Superior temporal gyrus (tissue), 1 donor: ENCODE results near the gene CTAGE6.
"Not testable (repeated sequence)": the region's sequence is repeated elsewhere in the genome, so short reads cannot be mapped to it uniquely, and the experiment has no call there.

Source experiments
- DNase-seq: peaks from one replicate; pipeline ENCODE4 v3.0.0-alpha.2; 2016; ENCODE audit errors: extremely low spot score

CTAGE6 gene, protein sequence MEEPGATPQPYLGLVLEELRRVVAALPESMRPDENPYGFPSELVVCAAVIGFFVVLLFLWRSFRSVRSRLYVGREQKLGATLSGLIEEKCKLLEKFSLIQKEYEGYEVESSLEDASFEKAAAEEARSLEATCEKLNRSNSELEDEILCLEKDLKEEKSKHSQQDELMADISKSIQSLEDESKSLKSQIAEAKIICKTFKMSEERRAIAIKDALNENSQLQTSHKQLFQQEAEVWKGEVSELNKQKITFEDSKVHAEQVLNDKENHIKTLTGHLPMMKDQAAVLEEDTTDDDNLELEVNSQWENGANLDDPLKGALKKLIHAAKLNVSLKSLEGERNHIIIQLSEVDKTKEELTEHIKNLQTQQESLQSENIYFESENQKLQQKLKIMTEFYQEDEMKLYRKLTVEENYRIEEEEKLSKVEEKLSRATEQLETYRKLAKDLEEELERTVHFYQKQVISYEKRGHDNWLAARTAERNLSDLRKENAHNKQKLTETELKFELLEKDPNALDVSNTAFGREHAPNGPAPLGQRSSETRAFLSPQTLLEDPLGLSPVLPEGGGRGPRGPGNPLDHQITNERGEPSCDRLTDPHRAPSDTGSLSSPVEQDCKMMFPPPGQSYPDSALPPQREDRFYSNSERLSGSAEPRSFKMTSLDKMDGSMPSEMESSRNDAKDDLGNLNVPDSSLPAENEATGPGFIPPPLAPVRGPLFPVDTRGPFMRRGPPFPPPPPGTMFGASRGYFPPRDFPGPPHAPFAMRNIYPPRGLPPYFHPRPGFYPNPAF

DNA sequence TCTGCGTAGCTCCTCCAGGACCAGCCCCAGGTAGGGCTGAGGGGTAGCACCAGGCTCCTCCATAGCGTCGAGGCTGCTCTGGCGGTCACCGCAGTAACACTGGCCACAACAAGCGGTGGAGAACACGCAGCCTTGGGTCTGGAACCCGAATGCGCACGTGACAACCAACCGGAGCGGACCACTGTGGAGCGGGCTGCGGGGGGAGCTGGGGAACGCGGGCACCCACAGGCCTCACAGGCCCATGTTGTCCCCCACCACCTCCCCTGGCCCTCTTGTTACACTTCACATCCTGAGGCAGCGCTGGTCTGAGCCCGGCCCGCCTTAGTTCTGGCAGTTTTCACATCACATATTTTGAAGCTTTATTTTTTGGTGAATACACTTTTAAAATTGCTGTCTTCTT lies at the start of gene CTAGE6:
Gene CTAGE6, minus strand, starts transcription at position 101 of the 400 bp plus-strand sequence. Its CDS starts 38 bp downstream, at position 63.
- not testable (repeated sequence) for DNase-seq

DNA sequence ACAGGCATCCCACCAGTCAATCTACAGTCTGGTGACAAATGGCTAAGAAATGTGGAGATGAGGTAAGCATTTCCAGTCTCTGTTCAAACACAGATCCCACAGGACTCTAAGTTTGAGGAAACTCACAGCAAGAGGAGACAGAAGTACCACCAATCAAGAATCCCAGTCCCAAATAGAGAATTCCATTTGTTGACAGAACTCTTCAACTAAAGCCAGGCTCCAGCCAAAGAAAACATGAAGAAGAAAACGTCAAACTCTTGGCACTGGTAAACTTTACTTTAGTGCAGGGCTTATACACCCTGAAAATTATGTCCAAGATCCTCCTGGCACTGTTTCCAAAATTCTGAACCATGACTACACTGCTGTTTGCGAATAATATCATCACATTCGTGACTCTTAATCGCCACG lies 49.2 kb upstream of the CTAGE6 start:
- not testable (repeated sequence) for DNase-seq

DNA sequence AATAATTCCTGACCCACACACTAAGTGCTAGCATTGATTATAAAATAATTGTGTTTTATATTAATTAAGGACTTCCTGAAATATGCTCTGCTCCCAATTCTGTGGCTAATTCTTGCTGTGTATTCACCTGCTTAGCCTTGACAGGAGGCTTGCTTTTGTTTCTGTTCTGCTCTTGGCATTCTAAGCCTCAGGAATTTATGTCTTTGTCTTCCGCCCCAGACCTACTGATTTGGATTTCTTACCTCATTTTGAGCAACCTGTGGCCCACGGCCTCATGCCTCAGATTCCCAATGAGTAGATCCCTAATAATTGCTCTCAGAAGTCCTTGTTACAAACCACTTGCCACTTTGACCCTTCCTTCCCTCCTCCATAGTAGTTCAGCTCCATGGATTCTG lies 40.4 kb upstream of the CTAGE6 start:
- DNase-seq: not testable (repeated sequence)

DNA sequence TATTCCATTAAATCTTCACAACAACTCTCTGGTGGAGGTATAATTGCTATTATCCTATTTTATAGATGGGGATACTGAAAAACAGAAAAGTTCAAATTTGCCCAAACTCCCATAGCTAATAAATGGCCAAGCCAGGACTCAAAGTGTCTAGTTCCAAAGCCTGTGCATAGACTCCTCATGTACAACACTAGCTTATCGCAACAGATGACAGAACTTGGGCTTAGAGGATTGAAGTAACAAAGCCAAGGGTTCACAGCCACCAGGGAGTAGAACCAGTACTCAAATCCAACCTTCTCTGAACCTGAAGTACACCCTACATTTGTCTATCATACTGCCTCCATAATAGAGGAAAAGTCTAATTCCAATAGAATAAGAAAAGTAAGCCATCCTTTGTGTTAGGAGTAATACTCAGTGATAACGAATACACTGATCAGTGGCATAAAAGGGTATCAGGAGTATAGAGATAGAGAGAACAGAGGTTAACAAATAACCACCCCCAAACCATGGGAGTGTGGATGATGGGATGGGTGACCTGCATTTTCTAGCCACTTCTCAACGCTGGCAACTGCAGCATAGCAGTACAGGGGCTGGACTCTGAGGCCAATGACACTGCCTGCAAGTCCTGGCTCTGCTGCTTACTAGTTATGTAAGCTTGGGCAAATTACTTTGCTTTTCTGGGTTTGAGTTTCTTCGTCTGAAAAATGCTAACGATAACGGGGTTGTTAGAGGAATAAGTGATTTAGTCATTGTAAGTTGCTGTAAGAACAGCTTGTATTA lies 39.8 kb upstream of the CTAGE6 start:
- not testable (repeated sequence) for DNase-seq

DNA sequence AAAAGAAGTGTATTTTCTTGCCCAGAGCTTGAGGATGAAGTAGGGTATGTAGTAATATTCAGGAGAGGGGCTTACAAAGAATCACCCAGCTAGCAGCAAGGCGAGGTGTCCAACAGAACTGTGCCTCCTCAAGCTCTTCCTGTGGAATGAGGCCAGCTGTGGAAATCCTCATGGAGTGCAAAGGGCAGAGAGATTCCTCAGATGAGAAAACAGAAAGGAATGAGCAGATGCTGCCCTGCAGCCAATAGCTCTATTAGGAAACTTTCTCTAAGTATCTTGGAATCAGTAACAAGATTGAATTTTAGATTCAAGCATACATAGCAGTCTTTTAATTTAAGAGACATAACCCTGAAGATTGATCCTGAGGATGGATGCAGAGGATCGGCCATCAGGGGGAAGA lies 38.2 kb upstream of the CTAGE6 start:
- not testable (repeated sequence) for DNase-seq

DNA sequence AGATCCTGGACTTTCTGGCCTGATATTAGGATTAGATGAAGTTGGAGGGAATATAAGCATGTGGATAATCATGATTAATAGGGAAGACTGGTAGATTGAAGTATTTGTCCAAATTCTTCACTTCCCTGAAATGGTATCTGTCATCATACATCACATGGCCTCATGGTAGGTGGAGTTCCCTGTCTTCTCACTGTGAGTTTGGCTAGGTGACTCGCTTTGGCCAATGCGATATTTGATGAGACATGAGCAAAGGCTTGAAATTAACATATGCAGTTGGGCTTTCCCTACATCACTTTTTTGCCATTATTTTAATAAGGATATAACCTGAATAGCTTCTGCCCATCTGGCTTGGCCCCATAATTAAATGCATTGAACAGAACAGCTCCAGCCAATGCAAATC lies 35.1 kb upstream of the CTAGE6 start:
- DNase-seq: not testable (repeated sequence)

DNA sequence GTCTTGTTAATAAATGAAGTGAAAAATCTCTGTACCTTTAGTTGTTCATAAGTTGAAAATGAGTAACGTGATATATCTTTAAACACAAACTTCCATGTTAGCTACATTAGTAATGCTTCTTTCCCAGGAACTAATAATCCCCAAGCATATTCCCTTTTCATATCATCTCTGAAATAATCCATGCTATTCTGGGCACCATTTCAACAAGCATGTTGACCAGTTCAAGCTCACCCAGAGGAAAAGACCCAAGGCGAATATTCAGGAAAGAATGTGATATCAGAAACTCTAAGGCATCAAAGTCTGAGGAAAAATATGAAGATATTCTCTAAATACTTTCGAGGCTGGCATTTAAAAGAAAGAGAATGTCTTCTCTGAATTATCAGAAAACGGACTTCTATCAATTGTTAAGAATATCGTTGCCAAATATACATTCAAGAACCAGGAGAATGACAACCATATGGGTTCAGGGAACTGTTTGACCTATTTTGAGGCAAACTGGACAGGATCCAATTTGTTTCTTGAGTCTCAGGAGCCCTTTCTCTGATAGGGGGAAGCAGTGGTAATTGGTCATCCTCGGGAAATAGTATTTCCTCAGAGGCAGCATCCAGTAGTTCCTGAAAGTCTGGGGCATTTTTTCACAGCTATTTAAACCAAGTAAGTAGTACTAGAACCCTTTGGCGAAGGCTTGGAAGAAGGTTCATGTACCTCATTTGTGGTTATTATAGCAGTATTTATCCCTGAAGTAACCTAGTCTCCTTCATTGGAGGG lies 28.1 kb upstream of the CTAGE6 start:
- not testable (repeated sequence) for DNase-seq

DNA sequence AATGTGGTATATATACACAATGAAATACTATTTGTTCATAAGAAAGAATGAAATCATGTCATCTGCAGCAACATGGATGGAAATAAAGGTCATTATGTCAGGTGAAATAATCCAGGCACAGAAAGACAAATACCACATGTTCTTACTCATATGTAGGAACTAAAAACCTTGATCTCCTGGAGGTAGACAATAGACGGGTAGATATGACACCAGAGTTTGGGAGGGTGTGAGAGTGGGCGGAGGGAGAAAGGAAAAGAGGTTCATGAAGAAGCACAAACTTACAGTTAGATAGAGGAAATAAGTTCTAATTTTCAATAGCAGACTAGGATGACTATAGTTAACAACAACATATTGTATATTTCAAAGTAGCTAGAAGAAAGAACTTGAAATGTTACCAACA lies 22.1 kb upstream of the CTAGE6 start:
- not testable (repeated sequence) for DNase-seq

DNA sequence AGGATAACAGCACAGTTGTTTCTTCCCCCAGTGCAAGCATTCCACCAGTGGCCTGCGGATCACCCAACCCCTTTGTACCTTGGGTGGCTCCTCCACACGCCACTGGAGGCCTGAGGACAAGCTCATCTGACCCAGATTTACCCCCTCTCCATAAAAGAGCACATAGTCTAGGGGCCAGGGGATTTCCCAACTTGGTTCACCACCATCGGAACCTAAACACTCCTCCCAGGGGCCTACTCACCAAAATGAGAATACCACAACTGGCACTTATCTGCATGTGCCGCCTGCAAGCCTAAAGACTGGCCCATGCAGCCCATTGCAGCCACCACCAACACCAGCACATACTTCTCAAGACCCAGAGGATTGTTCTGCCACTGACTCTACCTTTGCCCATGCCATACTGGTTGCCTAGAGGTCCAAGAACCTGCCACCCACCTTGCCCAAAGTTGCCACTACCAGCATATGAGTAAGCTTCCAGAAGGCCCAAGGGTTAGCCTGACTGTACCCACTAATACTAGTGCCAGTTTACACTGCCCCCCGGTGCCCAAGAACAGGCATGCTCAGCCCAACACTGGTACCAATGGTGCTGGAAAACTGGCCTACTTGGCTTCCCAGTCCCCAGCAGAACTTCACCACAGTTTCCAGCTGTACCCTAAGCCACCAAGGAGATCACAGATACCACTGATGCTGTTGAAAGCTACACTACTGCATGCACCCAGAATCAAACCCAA lies 15.4 kb upstream of the CTAGE6 start:
- not testable (repeated sequence) for DNase-seq

DNA sequence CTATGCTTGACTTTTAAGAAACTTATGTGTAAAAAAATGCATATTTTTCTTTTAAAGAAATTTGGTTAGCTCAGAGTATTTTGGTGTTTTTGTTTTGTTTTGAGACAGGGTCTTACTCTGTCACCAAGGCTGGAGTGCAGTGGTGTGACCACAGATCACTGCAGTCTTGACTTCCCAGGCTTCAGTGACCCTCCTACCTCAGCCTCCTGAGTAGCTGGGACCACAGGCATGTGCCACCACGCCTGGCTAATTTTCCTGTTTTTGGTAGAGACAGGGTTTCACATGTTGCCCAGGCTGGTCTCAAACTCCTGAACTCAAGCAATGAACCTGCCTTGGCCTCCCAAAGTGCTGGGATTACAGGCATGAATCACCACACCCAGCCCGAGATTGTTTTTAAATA lies 10.0 kb upstream of the CTAGE6 start:
- DNase-seq: not testable (repeated sequence)

DNA sequence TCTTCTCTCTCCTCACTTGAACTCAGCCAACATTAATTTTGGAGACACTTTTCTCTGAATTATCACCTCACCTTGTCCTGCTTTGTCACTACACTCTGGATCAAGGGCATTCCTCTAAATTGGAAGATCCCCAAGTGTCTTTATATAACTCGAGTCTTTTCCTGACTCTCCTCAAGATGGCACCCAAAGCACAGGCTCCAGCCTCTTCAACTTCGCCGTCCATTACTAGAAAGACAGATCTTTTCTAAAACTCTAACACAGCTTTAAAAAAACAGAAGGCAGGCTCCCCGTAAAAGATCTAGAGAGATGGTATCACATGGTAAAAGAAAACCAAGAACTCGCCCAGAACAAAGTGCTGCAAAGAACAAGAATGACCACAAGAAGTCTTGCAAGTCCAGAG lies 8.2 kb upstream of the CTAGE6 start:
- DNase-seq: not testable (repeated sequence)

DNA sequence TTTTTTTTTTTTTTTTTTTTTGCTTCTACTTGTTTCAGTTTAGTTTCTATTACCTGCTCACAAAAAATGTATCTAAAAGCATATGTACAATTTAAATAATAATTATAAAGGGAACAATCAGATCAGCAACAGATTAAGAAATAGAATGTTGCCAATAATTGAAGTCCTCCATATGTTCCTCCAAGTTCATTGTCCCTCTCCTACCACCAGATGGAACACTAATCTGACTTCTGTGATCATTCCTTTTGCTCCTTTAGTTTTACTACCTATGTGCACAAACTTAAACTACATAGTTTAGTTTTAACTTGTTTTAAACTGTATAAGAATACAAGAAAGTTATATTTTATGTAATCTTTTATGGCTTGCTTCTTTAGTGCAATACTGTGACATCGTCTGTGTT lies 5.6 kb upstream of the CTAGE6 start:
- not testable (repeated sequence) for DNase-seq

DNA sequence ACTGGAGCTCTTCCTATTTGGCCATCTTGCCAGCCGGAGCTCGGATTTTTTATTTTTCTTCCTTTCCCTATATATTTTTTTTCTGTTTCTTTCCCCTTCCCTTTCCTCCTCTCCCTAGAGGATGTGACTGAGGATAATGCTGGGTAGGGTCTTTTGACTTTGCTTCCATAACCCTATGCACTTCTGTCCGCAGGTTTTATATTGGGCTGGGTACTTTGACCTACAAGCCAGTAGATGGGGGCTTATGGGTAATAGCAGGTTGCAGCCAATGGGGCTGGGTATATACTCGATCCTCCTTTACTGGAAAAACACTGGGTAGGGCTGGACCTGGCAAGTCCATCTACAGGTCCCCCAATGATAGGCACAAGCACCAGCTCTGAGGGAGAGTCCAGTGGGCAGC lies 12.2 kb downstream of the CTAGE6 start:
- not testable (repeated sequence) for DNase-seq

DNA sequence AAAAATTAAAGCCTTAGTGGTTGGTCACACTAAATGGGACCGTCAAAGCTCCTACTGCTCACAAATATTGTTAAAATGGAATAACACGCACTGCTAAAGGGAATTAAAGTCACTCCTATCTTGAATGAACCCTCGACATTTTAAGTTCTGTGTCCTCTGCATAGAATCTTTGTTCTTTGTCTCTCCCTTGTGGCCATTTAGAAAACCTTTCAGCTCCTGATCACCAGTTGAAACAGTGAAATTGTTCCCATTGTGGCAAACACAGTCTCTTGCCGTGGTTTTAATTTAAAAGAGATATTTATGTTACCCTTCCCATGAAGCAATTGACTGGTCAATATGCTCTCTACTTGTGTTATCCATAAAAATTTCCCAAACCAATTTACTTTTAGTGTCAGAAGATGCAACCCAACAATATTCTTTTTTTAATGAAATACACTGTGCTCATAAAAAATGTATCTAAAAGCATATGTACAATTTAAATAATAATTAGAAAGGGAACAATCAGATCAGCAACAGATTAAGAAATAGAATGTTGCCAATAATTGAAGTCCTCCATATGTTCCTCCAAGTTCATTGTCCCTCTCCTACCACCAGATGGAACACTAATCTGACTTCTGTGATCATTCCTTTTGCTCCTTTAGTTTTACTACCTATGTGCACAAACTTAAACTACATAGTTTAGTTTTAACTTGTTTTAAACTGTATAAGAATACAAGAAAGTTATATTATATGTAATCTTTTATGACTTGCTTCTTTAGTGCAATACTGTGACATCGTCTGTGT lies 20.3 kb downstream of the CTAGE6 start:
- DNase-seq: peak; percentile 76

DNA sequence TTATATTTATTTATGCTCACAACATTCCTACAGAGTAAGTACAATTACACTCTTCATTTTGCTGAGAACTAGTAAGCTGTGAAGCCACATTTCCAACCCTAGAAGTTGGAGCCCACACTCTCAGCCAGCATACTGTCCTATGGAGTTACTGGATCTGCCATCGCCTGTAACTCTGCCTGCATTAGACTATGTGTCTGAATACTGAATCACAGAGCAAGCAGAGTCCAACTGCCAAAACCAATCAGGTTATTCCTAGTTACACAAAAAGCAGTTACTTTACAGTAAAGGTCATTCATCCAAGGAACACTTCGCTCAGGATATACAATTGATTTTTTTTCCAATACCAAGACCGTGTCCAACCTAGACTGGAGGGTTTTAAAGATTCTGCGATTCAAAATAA lies 21.5 kb downstream of the CTAGE6 start:
- no peak for DNase-seq

DNA sequence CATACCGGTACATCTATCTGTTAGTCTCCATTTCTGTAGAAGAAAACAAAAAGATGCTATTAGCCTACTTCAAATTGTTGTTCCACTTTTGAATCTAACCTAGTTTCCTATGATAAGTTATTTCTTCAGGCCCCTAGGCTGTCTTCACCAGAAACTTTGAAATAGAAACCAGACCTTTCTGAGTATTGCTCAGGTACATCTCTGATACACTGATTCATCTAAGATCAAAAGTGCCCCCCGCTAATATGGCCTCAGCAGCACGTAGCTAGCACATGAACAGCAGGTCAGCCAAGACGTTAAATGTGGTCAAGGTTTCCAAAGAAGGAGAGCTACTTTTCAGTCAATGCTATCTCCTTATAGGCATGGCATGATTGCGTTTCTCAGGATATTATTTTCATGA lies 23.6 kb downstream of the CTAGE6 start:
- no peak for DNase-seq

DNA sequence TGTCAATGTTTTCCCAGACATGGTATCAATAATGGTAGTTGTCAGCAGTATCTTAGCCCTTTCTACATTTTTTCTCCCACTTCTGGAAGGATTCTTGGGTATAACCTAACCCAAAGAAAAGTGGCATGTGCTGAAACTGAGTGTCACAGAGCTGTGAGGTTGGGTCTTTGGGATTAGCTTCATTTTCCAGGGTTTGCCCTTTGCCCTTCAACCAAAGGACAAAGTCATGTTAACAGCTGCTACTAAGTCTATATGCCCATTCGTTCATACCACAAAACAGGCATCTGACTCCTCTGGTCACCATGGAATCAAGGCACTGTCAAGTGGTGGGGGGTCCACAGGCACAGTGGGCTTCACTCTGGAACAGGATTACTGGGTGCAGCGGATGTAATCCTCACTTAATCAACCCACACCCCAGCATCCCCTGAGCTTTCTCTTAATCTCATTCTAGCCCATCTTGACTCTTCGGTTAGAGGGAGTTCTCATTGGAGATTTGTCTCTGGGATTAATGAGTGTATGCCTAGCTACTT lies 29.1 kb downstream of the CTAGE6 start:
- no peak for DNase-seq

DNA sequence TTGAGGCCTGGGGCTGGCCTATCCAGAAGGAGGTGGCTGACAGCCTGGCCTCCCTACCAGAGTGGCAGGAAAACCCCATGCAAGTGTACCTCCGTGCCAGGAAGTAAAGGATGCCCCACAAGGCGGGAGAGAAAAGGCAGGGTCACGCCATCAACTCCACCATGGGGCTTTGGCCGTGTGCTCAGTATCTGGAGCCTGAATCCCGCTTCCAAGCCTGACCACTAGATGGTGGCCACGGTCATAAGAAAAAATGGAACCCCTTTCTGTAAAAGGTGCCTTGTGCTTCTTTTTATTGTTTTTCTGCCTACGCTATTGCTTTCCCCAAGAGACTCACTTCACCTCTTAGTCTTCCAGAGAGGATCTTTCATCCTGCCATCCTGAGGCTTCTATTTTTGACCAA lies 29.9 kb downstream of the CTAGE6 start:
- DNase-seq: not testable (repeated sequence)

DNA sequence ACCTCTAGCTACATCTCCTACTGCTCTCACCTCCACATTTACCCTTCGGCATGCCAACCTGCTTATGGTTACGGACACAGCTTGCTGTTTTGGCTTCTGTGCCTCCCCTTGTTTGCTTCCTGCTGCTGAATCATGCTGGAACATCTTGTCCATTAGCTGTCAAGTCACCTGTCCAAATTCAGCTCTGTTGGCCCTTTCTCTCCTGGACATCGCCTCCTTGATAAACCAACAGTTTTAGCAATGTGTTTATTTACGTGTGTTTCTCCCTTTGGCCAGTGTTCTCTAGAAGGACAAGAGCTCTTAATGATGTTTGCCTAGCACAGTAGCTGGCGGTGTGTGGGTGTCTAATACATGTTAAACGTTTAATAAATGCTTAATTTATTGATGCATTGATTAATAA lies 31.4 kb downstream of the CTAGE6 start:
- DNase-seq: not testable (repeated sequence)

DNA sequence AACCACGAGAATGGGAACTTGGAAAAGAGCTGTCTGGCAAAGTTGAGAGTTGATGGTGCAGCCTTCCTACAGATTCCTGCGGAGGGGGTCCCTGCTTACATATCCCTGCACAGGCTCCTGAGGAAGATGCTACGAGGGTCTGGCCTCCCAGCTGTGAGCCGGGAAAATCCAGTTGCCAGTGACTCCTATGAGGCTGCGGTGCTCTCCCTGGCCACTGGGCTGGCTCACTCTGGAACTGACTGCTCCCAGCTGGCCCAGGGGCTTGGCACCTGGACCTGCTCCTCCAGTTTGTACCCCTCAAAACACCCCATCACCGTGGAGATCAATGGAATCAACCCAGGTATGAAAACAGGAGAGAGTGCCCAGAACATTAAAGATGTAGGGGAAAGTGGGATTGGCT lies 37.2 kb downstream of the CTAGE6 start:
- not testable (repeated sequence) for DNase-seq
